Activated naive CD8-positive, alpha-beta T cell (primary cell): ENCODE results near the gene F2RL2.

Experiments
- H3K27ac Mint-ChIP-seq: one replicate; pipeline ENCODE4 v1.8.0; 2021; ENCODE audit warnings: mixed read lengths
- H3K27me3 Mint-ChIP-seq: one replicate; pipeline ENCODE4 v1.8.0; 2021; ENCODE audit warnings: mixed read lengths
- H3K36me3 Mint-ChIP-seq: one replicate; pipeline ENCODE4 v1.8.0; 2021; ENCODE audit warnings: mixed read lengths
- H3K4me1 Mint-ChIP-seq: one replicate; pipeline ENCODE4 v1.8.0; 2021; ENCODE audit warnings: low read depth, mixed read lengths
- H3K4me3 Mint-ChIP-seq: one replicate; pipeline ENCODE4 v1.8.0; 2021; ENCODE audit warnings: mild to moderate bottlenecking, mixed read lengths
- H3K9me3 Mint-ChIP-seq: one replicate; pipeline ENCODE4 v1.8.0; 2021; ENCODE audit warnings: low read depth, mixed read lengths

The F2RL2 gene, protein sequence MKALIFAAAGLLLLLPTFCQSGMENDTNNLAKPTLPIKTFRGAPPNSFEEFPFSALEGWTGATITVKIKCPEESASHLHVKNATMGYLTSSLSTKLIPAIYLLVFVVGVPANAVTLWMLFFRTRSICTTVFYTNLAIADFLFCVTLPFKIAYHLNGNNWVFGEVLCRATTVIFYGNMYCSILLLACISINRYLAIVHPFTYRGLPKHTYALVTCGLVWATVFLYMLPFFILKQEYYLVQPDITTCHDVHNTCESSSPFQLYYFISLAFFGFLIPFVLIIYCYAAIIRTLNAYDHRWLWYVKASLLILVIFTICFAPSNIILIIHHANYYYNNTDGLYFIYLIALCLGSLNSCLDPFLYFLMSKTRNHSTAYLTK

DNA sequence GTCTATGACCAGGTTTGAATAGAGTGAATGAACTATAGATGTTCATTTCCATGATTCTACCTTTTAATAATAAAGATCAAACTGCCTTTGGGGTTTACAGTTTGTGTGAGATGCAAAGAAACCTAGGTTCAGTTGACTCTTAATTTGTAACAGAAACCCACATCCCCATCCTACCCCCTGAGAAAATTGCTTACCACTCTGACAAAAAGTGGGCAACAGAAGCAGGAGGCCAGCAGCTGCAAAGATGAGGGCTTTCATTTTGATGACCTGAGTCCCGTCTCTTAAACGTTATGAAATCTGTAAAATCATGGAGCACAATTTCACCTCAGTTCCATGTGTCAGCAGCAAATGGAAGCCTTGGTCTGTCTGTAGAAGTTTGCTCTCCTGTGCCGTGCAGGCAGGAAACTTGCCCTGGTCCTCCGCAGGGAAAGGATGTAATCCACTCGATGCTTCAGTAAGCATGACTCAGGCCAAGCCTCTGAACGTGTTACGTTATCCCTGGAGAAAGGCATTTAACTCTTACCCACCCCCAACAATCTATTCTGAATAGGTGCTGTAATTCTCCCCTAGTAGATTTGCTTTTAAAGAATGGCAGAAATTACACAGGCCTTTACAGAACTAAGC lies at the start of gene F2RL2:
F2RL2 (minus strand) TSS at position 431 of the 624 bp plus-strand sequence; CDS start at position 258, 173 bp downstream.
- Mint-ChIP-seq H3K27me3 (no peaks in the 10 kb centered on the region), H3K4me3 (no peak within 1 kb of the TSS), H3K9me3 (no peaks in the 10 kb centered on the region), H3K36me3 (peaks cover 10% of the 10 kb centered on the region), H3K27ac (no peak within 1 kb of the TSS), H3K4me1 (peaks cover 5% of the 10 kb centered on the region)

DNA sequence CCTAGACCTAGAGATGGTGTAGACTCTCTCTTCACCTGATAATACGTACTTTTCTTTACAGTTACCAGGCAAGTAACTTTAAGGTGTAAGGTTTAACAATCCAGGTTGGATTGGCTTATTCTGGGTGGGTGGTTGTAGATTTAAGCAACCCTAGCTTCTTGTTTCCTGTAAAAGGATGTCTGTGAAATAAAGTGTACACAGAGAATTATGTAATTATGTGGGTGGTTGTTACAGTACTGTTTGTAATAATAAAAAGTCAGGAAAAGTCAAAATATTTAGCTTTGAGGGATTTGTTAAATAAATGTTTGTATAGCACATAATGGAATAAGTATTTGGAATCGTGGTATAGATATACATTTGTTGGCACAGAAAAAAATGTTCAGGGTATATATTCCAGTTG lies 49.0 kb upstream of the F2RL2 start:
- Mint-ChIP-seq H3K27me3 (no peaks in the 10 kb centered on the region), H3K9me3 (no peaks in the 10 kb centered on the region), H3K36me3 (peaks cover 30% of the 10 kb centered on the region), H3K27ac (no peak overlapping the region), H3K4me1 (no peaks in the 10 kb centered on the region), H3K4me3 (no peak overlapping the region)

DNA sequence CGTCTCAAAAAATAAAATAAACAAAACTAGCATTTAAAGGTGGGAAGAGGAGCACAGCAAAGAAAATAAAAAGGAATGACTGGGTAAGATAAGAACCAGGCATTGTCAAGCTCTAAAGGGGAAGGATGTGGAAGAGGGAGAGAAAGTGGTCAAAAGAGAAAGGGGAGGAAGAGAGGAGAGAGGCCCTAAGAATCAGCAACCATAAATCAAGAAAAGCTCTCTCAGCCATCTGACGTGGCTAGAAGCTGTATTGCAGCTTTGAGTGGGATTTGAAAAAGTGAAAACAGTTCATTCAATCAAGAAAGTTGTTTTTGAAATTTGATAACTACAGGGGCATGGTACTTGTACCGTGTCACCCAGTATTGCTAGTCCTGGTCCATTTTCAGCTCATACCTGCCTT lies 47.3 kb upstream of the F2RL2 start:
- Mint-ChIP-seq H3K36me3 (peaks cover 30% of the 10 kb centered on the region), H3K4me3 (no peak overlapping the region), H3K27ac (no peak overlapping the region), H3K27me3 (no peaks in the 10 kb centered on the region), H3K4me1 (no peaks in the 10 kb centered on the region), H3K9me3 (no peaks in the 10 kb centered on the region)

DNA sequence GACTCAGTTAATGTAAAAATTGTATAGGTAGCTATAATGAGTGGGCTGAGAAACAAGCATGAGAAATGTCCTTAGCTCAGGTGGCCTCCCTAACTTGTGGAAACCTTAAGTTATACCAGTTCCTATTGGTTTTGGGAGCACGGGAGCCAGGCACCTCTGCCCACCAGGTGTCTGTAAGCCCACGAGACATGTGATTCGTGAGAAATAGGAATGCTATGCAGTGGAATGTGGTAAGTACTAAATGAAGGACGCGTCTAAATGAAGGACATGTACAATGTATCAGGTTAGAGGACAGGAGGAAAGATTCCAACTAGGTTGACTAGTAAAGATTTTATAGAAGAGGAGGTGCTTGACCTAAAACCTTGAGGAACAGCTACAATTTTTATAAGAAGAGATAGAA lies 46.0 kb upstream of the F2RL2 start:
- Mint-ChIP-seq H3K4me1 (no peaks in the 10 kb centered on the region), H3K36me3 (peaks cover 28% of the 10 kb centered on the region), H3K27me3 (no peaks in the 10 kb centered on the region), H3K27ac (no peak overlapping the region), H3K4me3 (no peak overlapping the region), H3K9me3 (no peaks in the 10 kb centered on the region)

DNA sequence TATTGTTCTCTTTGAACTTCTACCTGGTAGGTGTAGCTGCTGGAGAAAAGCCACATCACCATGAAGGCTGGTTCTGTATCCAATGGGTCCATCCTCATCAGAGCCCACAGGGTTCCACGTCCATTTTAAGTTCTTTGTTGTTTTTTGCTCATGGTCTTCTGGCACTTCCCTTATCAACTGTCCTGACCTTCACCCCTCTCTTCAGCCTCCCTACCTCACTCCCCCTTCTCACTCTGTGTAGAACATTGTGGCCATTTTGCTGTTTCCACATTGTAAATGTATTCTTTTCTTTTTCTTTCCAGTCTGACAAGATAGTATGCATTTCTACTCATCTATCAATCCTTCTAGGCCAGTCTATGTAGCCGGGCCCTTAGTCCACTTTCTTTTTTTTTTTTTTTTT lies 44.3 kb upstream of the F2RL2 start:
- no peak overlapping the region for H3K4me3 Mint-ChIP-seq
- no peaks in the 10 kb centered on the region for H3K27me3 Mint-ChIP-seq
- no peaks in the 10 kb centered on the region for H3K4me1 Mint-ChIP-seq
- H3K36me3 Mint-ChIP-seq, result peaks cover 28% of the 10 kb centered on the region
- no peak overlapping the region for H3K27ac Mint-ChIP-seq
- H3K9me3 Mint-ChIP-seq, result no peaks in the 10 kb centered on the region

DNA sequence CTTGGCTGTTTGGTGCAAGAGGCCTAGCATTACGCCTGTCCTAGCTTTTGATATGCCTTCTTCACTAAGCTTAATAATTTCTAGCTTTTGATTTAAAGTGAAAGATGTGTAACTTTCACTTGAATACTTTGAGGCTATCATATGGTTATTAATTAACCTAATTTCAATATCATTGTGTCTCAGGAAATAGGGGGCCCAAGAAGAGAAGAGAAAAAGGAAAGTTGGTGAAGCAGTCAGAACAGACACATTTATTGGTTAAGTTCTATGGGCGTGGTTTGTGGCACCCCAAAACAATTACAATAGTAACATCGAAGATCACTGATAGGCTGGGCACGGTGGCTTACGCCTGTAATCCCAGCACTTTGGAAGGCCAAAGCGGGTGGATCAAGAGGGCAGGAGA lies 40.9 kb upstream of the F2RL2 start:
- H3K36me3 Mint-ChIP-seq, result peaks cover 20% of the 10 kb centered on the region
- no peaks in the 10 kb centered on the region for H3K9me3 Mint-ChIP-seq
- H3K4me3 Mint-ChIP-seq, result no peak overlapping the region
- H3K4me1 Mint-ChIP-seq, result no peaks in the 10 kb centered on the region
- H3K27ac Mint-ChIP-seq, result no peak overlapping the region
- H3K27me3 Mint-ChIP-seq, result no peaks in the 10 kb centered on the region

DNA sequence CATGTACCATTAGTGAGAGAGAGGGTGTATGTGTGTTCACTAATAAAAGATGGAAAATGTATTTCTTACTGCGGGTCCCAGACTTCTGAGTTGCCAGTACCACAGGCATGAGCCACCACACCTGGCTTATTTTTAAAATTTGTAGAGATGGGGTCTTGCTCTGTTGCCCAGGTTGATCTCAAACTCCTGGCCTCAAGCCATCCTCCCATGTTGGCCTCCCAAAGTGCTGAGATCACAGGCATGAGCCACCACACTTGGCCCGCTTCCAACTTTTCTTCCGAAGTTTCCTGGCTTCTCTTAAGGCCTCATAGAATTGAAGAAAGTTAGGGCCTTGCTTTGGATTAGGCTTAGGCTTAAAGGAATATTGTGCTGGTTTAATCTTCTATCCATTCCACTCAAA lies 40.4 kb upstream of the F2RL2 start:
- no peaks in the 10 kb centered on the region for H3K9me3 Mint-ChIP-seq
- no peaks in the 10 kb centered on the region for H3K4me1 Mint-ChIP-seq
- no peaks in the 10 kb centered on the region for H3K27me3 Mint-ChIP-seq
- no peak overlapping the region for H3K27ac Mint-ChIP-seq
- peaks cover 19% of the 10 kb centered on the region for H3K36me3 Mint-ChIP-seq
- H3K4me3 Mint-ChIP-seq, result no peak overlapping the region

DNA sequence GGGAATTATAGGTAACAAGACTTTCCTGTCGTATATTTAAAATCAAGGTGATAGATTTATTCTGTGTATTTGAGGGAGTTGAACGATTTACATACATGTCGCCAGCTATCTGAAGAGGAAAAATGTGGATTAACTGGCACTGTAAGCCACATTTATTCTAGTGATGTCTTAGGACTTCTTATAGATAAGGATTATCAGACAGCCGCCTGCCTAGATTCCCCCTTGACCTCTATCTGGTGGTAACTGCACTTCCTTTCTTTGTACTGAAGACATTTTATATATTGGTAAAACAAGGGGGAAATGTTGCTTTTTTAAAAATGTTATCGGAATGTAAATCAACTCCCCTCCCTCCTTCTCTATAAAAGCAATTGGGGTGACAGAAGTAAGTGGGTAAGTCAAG lies 39.3 kb upstream of the F2RL2 start:
- Mint-ChIP-seq H3K4me3 (no peak overlapping the region), H3K27me3 (no peaks in the 10 kb centered on the region), H3K4me1 (no peaks in the 10 kb centered on the region), H3K27ac (no peak overlapping the region), H3K9me3 (no peaks in the 10 kb centered on the region), H3K36me3 (peaks cover 22% of the 10 kb centered on the region)

DNA sequence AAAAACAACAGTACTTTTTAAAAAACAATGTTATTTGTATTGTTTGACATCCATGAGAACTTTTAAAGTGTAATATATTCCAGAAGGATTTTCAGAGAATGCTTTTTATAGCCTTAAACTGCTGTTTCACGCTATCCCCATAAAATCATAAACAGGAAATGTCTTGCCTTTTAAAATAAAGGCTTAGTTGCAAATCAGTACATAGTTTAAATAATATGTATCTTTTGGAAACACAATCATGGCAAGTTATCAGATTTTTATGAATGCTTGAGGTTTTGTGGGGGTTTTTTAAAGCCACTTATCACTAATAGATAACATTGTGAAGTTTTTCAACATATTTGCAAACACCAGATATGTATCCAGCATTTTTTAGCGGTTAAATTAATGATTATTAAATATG lies 37.2 kb upstream of the F2RL2 start:
- Mint-ChIP-seq H3K9me3 (no peaks in the 10 kb centered on the region), H3K36me3 (peaks cover 17% of the 10 kb centered on the region), H3K27ac (no peak overlapping the region), H3K4me1 (no peaks in the 10 kb centered on the region), H3K27me3 (no peaks in the 10 kb centered on the region), H3K4me3 (no peak overlapping the region)

DNA sequence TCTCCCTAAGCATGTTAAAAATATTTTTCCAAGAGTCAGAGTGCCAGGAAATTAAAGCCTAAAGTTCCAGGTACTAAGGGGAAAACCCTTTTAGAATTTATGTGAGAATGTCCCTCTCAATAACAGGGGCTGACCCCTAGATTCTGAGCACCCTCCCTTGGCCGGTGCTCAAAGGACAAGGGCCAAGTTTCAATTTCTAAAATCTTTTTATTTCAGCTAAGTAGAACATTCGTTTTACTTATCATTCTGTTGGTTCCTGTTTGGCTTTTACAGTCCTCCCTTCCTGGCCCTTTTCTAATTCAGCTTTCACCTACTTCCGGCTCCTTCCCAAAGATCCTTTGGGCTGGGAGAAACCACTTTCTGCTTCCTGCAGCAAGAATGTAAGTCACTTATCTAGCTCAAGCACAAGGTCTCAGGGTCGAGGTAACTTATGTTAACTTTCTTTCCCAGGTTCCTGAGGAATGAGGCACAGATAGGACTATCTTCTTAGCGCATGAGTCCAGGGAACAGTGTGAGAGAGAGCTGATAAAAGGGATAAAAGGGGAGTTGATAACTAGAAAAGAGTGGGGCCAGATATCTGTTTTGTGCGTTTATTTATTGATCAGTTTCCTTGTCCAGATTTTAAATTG lies 34.6 kb upstream of the F2RL2 start:
- Mint-ChIP-seq H3K27ac (no peak overlapping the region), H3K36me3 (peaks cover 13% of the 10 kb centered on the region), H3K4me1 (peaks cover 2% of the 10 kb centered on the region), H3K4me3 (no peak overlapping the region), H3K27me3 (no peaks in the 10 kb centered on the region), H3K9me3 (no peaks in the 10 kb centered on the region)

DNA sequence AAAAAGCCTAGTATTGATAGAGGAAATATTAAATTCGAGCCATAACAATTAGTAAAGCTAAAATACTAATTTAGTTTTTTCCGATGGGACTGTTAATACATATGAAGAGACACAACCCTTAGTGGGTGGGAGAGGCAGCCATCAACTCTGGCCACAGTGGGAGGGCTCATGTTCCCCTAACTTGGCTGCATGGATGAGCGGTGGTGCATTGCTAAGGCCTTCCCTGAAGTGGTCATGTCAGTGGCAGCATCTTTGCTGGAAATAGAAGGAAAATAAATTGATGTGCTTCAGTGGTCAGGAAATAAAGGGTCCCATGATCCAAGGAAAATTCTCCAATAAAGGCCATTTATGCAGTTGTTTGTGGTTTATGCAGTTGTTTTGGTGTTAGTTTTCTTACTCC lies 33.9 kb upstream of the F2RL2 start:
- Mint-ChIP-seq H3K27ac (no peak overlapping the region), H3K4me1 (peaks cover 2% of the 10 kb centered on the region), H3K27me3 (no peaks in the 10 kb centered on the region), H3K4me3 (no peak overlapping the region), H3K9me3 (no peaks in the 10 kb centered on the region), H3K36me3 (peaks cover 15% of the 10 kb centered on the region)

DNA sequence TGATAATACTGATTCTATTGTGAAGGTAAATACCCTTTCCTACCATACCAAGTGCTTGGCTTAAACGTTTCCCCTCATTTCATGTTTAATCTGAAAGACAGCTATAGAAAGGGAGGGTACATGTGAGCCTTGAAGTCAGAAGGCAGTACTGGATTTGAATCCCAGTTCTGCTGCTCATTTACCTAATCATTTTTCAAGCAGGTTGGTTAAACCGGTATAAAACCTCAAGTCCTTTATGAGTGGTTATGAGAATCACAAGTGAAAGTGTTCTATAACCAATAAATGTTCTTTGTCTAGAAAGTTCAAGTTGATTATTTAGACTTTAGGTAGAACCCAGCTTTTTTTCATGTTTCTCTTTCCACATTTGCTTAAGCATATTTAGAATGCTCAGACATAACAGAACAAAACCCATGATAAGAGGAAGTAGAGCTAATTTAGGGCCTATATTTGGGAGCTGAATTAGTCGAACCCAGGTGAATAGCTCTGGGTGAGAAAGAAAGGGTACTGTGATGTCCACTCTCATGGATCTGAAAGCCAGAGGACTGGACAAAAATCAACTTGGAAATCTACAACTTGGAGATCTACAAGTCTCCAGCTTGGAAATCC lies 29.7 kb upstream of the F2RL2 start:
- H3K27me3 Mint-ChIP-seq, result no peaks in the 10 kb centered on the region
- no peak overlapping the region for H3K27ac Mint-ChIP-seq
- peaks cover 23% of the 10 kb centered on the region for H3K36me3 Mint-ChIP-seq
- H3K9me3 Mint-ChIP-seq, result peaks cover 9% of the 10 kb centered on the region
- H3K4me3 Mint-ChIP-seq, result no peak overlapping the region
- H3K4me1 Mint-ChIP-seq, result peaks cover 2% of the 10 kb centered on the region

DNA sequence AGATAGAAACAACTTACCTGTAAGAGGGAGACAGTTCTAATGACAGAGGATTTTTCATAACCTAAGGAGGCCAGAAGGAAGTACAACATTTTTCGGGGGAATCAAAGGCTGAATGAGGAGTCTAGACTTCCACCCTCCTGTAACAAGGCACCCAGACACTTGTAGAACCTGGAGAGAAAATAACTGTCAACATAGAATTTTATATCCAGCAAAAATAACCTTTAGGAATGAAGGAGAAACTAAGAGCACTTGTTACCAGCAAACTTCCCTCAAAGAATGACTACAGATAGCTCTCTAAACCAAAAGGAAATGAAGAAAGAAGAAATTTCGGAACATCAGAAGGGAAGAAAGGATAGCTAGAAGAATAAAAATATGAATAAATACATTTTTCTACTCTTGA lies 25.9 kb upstream of the F2RL2 start:
- H3K36me3 Mint-ChIP-seq, result peaks cover 38% of the 10 kb centered on the region
- no peak overlapping the region for H3K4me3 Mint-ChIP-seq
- H3K4me1 Mint-ChIP-seq, result peaks cover 2% of the 10 kb centered on the region
- H3K27me3 Mint-ChIP-seq, result no peaks in the 10 kb centered on the region
- peaks cover 9% of the 10 kb centered on the region for H3K9me3 Mint-ChIP-seq
- H3K27ac Mint-ChIP-seq, result no peak overlapping the region

DNA sequence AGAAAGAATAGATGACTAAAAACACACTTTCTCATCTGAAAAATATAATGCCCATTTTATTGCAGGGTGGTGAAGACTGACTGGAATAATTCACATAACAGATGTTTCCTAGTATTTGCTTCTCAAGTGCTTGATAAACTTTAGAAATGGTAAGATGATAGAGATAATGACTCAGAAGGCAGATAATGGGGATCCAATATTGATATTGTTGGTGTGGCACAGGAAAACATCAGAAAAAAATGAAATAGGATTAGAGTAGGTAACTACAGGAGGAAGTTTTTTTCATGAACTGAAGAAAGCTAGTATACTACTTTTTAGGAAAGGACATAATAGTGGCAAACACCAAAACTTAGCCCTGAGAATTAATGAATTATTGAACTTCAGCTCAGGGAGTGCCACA lies 20.2 kb upstream of the F2RL2 start:
- Mint-ChIP-seq H3K9me3 (peaks cover 2% of the 10 kb centered on the region), H3K27ac (no peak overlapping the region), H3K36me3 (peaks cover 40% of the 10 kb centered on the region)

DNA sequence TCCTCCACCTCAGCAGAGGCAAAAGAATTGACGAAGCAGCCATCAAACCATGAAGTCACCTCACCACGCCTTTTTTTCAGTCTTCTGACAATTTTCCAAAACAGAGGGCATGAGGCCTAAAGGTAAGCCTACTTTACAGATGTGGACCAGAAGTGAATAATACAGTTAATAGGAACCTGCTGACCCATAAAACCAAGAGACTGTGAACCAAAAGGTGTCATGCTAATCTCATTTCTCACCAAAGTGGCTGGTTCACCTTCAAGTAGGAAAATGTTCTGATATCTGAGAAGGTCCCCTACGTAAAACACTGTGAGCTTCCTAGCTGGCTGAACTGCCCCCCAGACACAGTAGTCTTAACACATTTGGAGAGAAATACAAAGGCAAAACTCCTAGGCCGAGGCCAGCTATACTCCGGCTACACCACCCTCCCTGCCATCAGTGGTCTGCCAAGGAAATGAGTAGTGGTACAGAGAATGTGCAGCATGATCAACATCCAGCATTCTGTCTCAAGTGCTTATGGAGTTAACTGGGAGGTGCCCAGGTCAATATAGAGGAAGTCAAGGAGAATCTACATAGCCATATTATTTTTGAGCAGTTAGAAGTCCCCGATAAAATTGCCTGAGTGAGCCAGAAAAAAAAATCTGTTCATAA lies 19.3 kb upstream of the F2RL2 start:
- H3K4me3 Mint-ChIP-seq, result no peak overlapping the region
- peaks cover 5% of the 10 kb centered on the region for H3K4me1 Mint-ChIP-seq
- no peak overlapping the region for H3K27ac Mint-ChIP-seq
- no peaks in the 10 kb centered on the region for H3K9me3 Mint-ChIP-seq
- H3K27me3 Mint-ChIP-seq, result no peaks in the 10 kb centered on the region
- H3K36me3 Mint-ChIP-seq, result peaks cover 34% of the 10 kb centered on the region

More for the DNA sequence above, 20.2 kb upstream of the F2RL2 start:
- no peak overlapping the region for H3K4me3 Mint-ChIP-seq
- H3K27me3 Mint-ChIP-seq, result no peaks in the 10 kb centered on the region
- peaks cover 5% of the 10 kb centered on the region for H3K4me1 Mint-ChIP-seq
